Measurements from ENCODE around the gene ATF3.

DNA sequence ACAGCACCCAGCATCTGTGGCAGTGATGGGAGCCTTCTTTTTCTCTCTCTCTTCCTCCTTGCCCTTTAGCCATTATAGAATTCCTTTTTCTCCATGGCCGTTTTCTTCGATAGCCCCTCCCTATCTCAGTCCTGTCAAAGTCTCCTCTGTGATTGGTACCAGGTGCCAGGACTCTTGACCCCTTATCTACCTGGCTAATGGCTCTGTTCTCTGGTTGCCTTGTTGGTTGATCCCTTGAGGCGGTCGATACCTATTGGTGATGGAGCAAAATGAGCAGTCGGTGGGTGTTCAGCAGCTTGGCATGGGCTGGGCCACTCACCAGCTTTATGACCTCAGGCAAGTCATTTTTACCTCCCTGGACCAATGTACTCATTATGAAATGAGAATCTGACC is 2.0 kb downstream of the ATF3 start:
- TF ChIP-seq, protein P1, sequence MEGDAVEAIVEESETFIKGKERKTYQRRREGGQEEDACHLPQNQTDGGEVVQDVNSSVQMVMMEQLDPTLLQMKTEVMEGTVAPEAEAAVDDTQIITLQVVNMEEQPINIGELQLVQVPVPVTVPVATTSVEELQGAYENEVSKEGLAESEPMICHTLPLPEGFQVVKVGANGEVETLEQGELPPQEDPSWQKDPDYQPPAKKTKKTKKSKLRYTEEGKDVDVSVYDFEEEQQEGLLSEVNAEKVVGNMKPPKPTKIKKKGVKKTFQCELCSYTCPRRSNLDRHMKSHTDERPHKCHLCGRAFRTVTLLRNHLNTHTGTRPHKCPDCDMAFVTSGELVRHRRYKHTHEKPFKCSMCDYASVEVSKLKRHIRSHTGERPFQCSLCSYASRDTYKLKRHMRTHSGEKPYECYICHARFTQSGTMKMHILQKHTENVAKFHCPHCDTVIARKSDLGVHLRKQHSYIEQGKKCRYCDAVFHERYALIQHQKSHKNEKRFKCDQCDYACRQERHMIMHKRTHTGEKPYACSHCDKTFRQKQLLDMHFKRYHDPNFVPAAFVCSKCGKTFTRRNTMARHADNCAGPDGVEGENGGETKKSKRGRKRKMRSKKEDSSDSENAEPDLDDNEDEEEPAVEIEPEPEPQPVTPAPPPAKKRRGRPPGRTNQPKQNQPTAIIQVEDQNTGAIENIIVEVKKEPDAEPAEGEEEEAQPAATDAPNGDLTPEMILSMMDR (IDR thresholded peaks at IDR 0.05) = no peak
- TF ChIP-seq POLR2A (IDR thresholded peaks at IDR 0.05) = no peak

Data from esophagus squamous epithelium (tissue), 4 donors.